Measurements from ENCODE around the gene CCDC122.

Gene CCDC122

DNA sequence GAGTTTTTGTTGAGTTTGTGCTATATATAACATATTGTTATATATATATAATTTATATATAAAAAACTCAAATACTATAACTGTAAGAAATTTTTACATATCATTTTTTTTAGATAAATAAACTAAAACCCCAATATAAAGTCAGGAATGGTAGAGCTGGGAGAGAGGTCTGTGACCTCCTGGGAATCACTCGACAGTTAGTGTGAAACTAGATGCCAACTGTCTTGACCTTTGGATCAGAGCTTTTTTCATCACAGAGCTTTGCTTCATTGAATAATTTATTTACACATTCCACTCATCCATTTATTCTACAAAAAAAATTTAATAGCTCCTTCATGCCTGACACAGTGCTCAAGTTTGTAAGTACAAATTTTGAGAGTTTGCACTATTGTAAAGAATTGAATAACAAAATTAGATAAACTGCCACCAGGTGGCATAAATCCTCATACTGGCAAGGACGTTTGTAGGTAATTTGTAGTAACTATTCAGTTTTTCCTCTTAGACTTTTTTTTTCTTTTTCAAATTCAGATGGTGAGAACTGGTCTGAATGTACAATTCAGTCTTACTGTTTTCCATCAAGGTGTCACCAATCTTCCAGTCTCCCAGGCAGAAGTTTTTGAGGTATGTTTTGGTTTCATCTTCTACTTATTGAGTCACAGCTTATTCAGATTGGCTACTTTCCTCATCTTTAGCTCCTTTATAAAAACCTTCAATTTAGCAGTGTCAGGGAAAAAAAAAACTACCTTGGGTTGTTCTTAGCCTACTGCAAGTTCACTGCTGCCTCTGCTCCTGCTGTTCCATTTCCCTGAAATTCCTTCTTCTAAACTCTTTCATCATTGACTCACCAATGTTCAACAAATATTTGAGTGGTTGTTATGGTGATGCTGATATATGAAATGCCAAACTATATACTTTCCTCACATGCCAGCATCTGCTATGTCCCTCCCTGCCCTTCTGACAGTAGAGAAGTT, 28.9 kb upstream of the CCDC122 start:
- peak; percentile 12 for DNase-seq
- H3K27ac ChIP-seq (ENCODE audit: low read length): no peak overlapping the region

GRCh38 chr13:43905435-43906031, 26.0 kb upstream of the CCDC122 start:
- no peaks in the 10 kb centered on the region for H4K20me1 ChIP-seq (ENCODE audit: insufficient read depth, low read length)
- H3K9me3 ChIP-seq (replicated peaks; ENCODE audit: insufficient read depth, low read length): no peaks in the 10 kb centered on the region
- H3K4me3 ChIP-seq (ENCODE audit: low read length): no peak overlapping the region
- no peak overlapping the region for H2AFZ ChIP-seq (ENCODE audit: low read length)
- no peak overlapping the region for H3K27ac ChIP-seq (ENCODE audit: low read length)
- H3F3A ChIP-seq (ENCODE audit: insufficient read depth, low read length): no peaks in the 10 kb centered on the region
- no peaks in the 10 kb centered on the region for H3K27me3 ChIP-seq (replicated peaks; ENCODE audit: insufficient read depth, low read length)
- no peak overlapping the region for H3K9ac ChIP-seq (ENCODE audit: low read length)
- TF ChIP-seq EZH2phosphoT487 (IDR thresholded peaks at IDR 0.05; ENCODE audit: low read length): no peak
- TF ChIP-seq, protein P1, sequence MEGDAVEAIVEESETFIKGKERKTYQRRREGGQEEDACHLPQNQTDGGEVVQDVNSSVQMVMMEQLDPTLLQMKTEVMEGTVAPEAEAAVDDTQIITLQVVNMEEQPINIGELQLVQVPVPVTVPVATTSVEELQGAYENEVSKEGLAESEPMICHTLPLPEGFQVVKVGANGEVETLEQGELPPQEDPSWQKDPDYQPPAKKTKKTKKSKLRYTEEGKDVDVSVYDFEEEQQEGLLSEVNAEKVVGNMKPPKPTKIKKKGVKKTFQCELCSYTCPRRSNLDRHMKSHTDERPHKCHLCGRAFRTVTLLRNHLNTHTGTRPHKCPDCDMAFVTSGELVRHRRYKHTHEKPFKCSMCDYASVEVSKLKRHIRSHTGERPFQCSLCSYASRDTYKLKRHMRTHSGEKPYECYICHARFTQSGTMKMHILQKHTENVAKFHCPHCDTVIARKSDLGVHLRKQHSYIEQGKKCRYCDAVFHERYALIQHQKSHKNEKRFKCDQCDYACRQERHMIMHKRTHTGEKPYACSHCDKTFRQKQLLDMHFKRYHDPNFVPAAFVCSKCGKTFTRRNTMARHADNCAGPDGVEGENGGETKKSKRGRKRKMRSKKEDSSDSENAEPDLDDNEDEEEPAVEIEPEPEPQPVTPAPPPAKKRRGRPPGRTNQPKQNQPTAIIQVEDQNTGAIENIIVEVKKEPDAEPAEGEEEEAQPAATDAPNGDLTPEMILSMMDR (IDR thresholded peaks at IDR 0.05; ENCODE audit: low read length): peak; percentile 47
- DNase-seq: peak; percentile 31
- H3K4me2 ChIP-seq (ENCODE audit: low read depth, low read length): no peak overlapping the region
- no peaks in the 10 kb centered on the region for H3K4me1 ChIP-seq (ENCODE audit: low read length)
- no peaks in the 10 kb centered on the region for H3K9me2 ChIP-seq (replicated peaks; ENCODE audit: insufficient read depth, low read length)
- H3K36me3 ChIP-seq (replicated peaks; ENCODE audit: insufficient read depth, low read length): no peaks in the 10 kb centered on the region
- no peaks in the 10 kb centered on the region for H3K79me2 ChIP-seq (ENCODE audit: low read length)

More for the DNA sequence above, 28.9 kb upstream of the CCDC122 start:
- Histone ChIP-seq H3K9ac (ENCODE audit: low read length) (no peak overlapping the region), H3K36me3 (replicated peaks; ENCODE audit: insufficient read depth, low read length) (no peaks in the 10 kb centered on the region), H3K79me2 (ENCODE audit: low read length) (no peaks in the 10 kb centered on the region), H3K27me3 (replicated peaks; ENCODE audit: insufficient read depth, low read length) (no peaks in the 10 kb centered on the region), H3F3A (ENCODE audit: insufficient read depth, low read length) (no peaks in the 10 kb centered on the region), H3K4me2 (ENCODE audit: low read depth, low read length) (no peak overlapping the region), H4K20me1 (ENCODE audit: insufficient read depth, low read length) (no peaks in the 10 kb centered on the region), H3K9me2 (replicated peaks; ENCODE audit: insufficient read depth, low read length) (no peaks in the 10 kb centered on the region), H3K4me3 (ENCODE audit: low read length) (no peak overlapping the region), H2AFZ (ENCODE audit: low read length) (no peak overlapping the region), H3K9me3 (replicated peaks; ENCODE audit: insufficient read depth, low read length) (no peaks in the 10 kb centered on the region), H3K4me1 (ENCODE audit: low read length) (no peaks in the 10 kb centered on the region)
- TF ChIP-seq EZH2phosphoT487 (IDR thresholded peaks at IDR 0.05; ENCODE audit: low read length) (no peak), EZH2 (optimal IDR thresholded peaks at IDR 0.05; ENCODE audit: low read depth, low read length) (no peak)
- TF ChIP-seq, protein P1 (IDR thresholded peaks at IDR 0.05; ENCODE audit: low read length): peak; percentile 31

- Histone ChIP-seq H3K4me3 (ENCODE audit: low read length) (no peak overlapping the region), H4K20me1 (ENCODE audit: insufficient read depth, low read length) (no peaks in the 10 kb centered on the region), H3K36me3 (replicated peaks; ENCODE audit: insufficient read depth, low read length) (no peaks in the 10 kb centered on the region), H3K27me3 (replicated peaks; ENCODE audit: insufficient read depth, low read length) (no peaks in the 10 kb centered on the region), H3K4me1 (ENCODE audit: low read length) (no peaks in the 10 kb centered on the region), H3K79me2 (ENCODE audit: low read length) (no peaks in the 10 kb centered on the region), H3K9ac (ENCODE audit: low read length) (no peak overlapping the region), H3K9me2 (replicated peaks; ENCODE audit: insufficient read depth, low read length) (no peaks in the 10 kb centered on the region), H3K27ac (ENCODE audit: low read length) (no peak overlapping the region), H3K4me2 (ENCODE audit: low read depth, low read length) (no peak overlapping the region), H3F3A (ENCODE audit: insufficient read depth, low read length) (no peaks in the 10 kb centered on the region), H2AFZ (ENCODE audit: low read length) (no peak overlapping the region), H3K9me3 (replicated peaks; ENCODE audit: insufficient read depth, low read length) (no peaks in the 10 kb centered on the region)
- no peak for TF ChIP-seq EZH2phosphoT487 (IDR thresholded peaks at IDR 0.05; ENCODE audit: low read length)
- TF ChIP-seq, protein P1 (IDR thresholded peaks at IDR 0.05; ENCODE audit: low read length): no peak
- TF ChIP-seq EZH2 (optimal IDR thresholded peaks at IDR 0.05; ENCODE audit: low read depth, low read length): no peak
- no peak for DNase-seq
Observed at GRCh38 chr13:43895940-43896339, 16.4 kb upstream of the CCDC122 start.

Data from MM.1S (cell line).